Gastrocnemius medialis (tissue), 4 donors: ENCODE data around the gene PRODH. TPM values are rescaled to one million over a fixed set of nuclear protein-coding genes. Genes with fewer than 3 reads are reported as not detected.
"Not testable (repeated sequence)": the region's sequence is repeated elsewhere in the genome, so short reads cannot be mapped to it uniquely, and the experiment has no call there.

Experiments
- ATAC-seq, 2 donors: fragments of 150-250 bp; one replicate each; pipeline ENCODE4 v1.9.1; 2016
- DNase-seq, 2 donors: peaks; one replicate each; pipeline ENCODE4 v3.0.0-alpha.2; 2019
- H3K27ac ChIP-seq, 4 donors: fragments of 200-600 bp; sonication (generic); 1 replicate in 1 of 4; 2 replicates in 3 of 4; pipeline ENCODE4 v1.5.1; 2016 to 2018; ENCODE audit warnings: mild to moderate bottlenecking in 2 of 4, moderate library complexity in 1 of 4
- H3K27me3 ChIP-seq, 3 donors: fragments of 200-600 bp; sonication (generic) in 2 of 3; 1 replicate in 1 of 3; 2 replicates in 2 of 3; pipeline versions ENCODE4 v1.5.1 to v1.6.0; 2016 to 2019; ENCODE audit warnings: mild to moderate bottlenecking in 1 of 3, moderate library complexity in 1 of 3
- H3K36me3 ChIP-seq, 2 donors: fragments of 200-600 bp; sonication (generic) in 1 of 2; one replicate each; pipeline ENCODE4 v1.5.1; 2017 to 2018
- H3K4me1 ChIP-seq, 2 donors: fragments of 200-600 bp; sonication (generic) in 1 of 2; one replicate each; pipeline ENCODE4 v1.5.1; 2016 to 2017; ENCODE audit warnings: mild to moderate bottlenecking in 2 of 2
- H3K4me3 ChIP-seq, 4 donors: fragments of 200-600 bp; sonication (generic) in 3 of 4; 1 replicate in 1 of 4; 2 replicates in 3 of 4; pipeline ENCODE4 v1.5.1; 2016 to 2019; ENCODE audit warnings: mild to moderate bottlenecking in 2 of 4
- H3K9me3 ChIP-seq, 3 donors: fragments of 200-600 bp; sonication (generic) in 2 of 3; 1 replicate in 1 of 3; 2 replicates in 2 of 3; pipeline ENCODE4 v1.5.1; 2016 to 2019
- POLR2A ChIP-seq, 2 donors: fragments of 450-650 bp; IDR thresholded peaks; one replicate each; pipeline ENCODE4 v1.6.1; 2017; ENCODE audit warnings: antibody characterized with exemption in 2 of 2, mild to moderate bottlenecking in 2 of 2, moderate library complexity in 2 of 2
- in situ Hi-C, 4 donors: fragments of 200-750 bp; cut with MboI; loops; one replicate each; pipeline versions ENCODE4 v1.15.0 to v1.8.0; 2017; ENCODE audit warnings: low sequenced_read_pairs in 4 of 4
- intact Hi-C: fragments of 100-400 bp; cut with DNase I; formaldehyde crosslinking; loops from one replicate; pipeline ENCODE4 v1.15.1; 2023; ENCODE audit warnings: low total_unique reads
- total RNA-seq, 4 donors: library from RNA; depleted of rRNA; stranded (reverse); fragments of >200 nt; gene quantifications; one replicate each; pipeline versions ENCODE4 v1.1.0 to v1.2.3, GENCODE V29; 2016
- TF ChIP-seq, protein P1 (sequence below), 5 experiments: fragments of 450-650 bp in 3 of 5; fragments of 200-600 bp in 2 of 5; sonication (generic) in 2 of 5; IDR thresholded peaks in 4 of 5; conservative IDR thresholded peaks in 1 of 5; 1 replicate in 4 of 5; 2 replicates in 1 of 5; pipeline ENCODE4 v1.5.1; 2016 to 2019; ENCODE audit warnings: antibody characterized with exemption in 5 of 5, mild to moderate bottlenecking in 3 of 5, moderate library complexity in 3 of 5

Gene PRODH
- total RNA-seq, 4 donors from 2014 or later, result 7.1 to 74.9 (median 14.4) TPM

DNA sequence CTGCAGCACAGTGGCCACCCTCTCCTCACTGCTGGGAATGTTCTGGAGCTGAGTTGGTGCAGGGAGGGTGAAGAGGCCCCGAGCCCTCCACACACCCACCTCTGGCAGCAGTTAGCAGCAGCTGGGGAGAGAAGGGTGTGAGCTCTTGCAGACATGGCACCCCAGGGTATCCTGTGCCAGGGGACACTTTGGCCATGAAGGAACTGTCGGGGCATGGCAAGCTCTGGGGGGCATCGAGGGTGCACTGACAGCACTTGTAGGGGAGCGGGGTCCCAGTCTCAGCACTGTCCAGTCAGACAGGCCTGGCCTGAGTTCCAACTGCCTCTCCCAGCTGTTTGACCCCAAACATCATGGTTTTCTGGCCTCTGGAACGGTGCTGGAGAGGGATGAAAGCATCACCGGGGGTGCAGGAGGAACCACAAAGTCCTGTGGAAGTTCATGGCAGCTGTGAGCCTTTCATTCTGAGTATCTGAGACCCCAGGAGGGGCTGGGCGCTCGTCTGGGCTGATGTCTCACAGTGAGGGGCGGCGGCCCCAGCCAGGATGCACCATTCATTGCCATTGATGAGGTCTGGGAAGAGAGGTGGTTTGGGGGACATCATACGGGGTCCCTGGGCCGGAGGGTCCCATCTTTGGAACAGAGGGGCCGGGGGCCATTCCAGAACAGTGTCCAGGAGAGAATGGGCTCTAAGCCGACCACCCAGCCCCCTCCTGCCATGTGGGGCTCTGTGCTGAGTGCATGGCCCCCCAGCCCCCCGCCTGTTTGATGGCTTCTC is 20.2 kb upstream of the PRODH start:
- H3K4me3 ChIP-seq, H3K27ac ChIP-seq, H3K9me3 ChIP-seq, H3K36me3 ChIP-seq, intact Hi-C loops, H3K4me1 ChIP-seq, H3K27me3 ChIP-seq, ATAC-seq: not testable (repeated sequence)
- in situ Hi-C loops, result loop anchor here in 2 of 4 donors (25.0 kb wide), 1 partner anchor 681 kb away; no protein-coding TSS in a partner anchor
- peak in 1 of 2 donors; percentile 5 for DNase-seq

DNA sequence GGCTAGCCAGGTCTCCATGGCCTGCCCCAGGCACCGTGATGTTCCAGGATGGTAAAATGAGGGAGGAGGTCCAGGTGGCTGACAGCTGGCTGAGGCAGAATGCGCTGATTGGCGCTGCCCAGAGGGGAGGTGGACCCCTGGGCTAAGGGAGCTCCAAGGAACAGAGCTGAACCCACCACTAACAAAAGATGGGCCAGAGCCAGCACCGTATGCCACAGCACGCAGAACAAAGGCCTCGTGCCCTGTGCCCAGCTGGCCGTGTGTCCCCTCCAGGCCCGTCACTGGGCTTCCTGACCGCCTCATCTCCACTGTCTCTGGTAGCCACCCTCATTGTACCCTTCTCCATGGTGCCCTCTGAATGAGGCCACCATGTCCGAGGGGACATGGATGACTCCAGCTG is 19.6 kb upstream of the PRODH start:
- no peak overlapping the region for H3K27ac ChIP-seq
- intact Hi-C loops (no loop called here), in situ Hi-C loops (loop anchor here in 2 of 4 donors (25.0 kb wide), 1 partner anchor 682 kb away; no protein-coding TSS in a partner anchor)
- no peak overlapping the region for H3K4me3 ChIP-seq
- no peak for ATAC-seq
- no peaks in the 10 kb centered on the region for H3K4me1 ChIP-seq
- no peaks in the 10 kb centered on the region for H3K9me3 ChIP-seq
- no peak for DNase-seq
- TF ChIP-seq, protein P1, sequence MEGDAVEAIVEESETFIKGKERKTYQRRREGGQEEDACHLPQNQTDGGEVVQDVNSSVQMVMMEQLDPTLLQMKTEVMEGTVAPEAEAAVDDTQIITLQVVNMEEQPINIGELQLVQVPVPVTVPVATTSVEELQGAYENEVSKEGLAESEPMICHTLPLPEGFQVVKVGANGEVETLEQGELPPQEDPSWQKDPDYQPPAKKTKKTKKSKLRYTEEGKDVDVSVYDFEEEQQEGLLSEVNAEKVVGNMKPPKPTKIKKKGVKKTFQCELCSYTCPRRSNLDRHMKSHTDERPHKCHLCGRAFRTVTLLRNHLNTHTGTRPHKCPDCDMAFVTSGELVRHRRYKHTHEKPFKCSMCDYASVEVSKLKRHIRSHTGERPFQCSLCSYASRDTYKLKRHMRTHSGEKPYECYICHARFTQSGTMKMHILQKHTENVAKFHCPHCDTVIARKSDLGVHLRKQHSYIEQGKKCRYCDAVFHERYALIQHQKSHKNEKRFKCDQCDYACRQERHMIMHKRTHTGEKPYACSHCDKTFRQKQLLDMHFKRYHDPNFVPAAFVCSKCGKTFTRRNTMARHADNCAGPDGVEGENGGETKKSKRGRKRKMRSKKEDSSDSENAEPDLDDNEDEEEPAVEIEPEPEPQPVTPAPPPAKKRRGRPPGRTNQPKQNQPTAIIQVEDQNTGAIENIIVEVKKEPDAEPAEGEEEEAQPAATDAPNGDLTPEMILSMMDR (IDR thresholded peaks at IDR 0.05 in 4 of 5, conservative IDR thresholded peaks at IDR 0.05 in 1 of 5), result no peak
- no peak for TF ChIP-seq POLR2A (IDR thresholded peaks at IDR 0.05)
- H3K27me3 ChIP-seq, result no peaks in the 10 kb centered on the region
- no peaks in the 10 kb centered on the region for H3K36me3 ChIP-seq

DNA sequence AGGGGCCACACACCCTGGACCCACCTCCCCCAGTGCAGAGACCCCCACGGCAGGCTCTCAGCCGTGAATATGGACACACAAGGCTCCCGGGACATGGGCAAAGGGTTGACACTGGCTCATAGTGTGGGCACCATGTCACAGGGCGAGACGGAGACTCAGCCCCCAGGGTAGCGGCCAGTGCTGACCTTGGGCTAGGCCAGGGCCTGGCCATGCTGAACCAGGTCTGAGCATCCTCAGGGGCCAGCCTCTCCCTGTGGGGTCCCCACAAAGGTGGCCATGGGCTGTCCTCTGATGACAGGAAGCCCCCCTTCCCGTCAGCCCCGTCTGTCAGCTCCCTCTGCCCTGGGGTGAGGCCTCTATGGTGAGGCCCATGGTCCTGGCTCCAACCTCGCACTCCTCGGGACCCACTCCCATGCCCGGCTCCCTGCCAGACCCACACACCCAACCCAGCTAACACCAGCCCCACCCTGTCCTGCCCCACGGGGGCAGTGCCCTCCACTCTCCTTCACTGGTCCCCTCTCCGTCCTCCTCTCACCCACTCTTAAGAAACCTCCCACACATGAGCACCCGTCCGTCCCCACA is 19.0 kb upstream of the PRODH start:
- ATAC-seq, result peak in 1 of 2 donors; percentile 10

DNA sequence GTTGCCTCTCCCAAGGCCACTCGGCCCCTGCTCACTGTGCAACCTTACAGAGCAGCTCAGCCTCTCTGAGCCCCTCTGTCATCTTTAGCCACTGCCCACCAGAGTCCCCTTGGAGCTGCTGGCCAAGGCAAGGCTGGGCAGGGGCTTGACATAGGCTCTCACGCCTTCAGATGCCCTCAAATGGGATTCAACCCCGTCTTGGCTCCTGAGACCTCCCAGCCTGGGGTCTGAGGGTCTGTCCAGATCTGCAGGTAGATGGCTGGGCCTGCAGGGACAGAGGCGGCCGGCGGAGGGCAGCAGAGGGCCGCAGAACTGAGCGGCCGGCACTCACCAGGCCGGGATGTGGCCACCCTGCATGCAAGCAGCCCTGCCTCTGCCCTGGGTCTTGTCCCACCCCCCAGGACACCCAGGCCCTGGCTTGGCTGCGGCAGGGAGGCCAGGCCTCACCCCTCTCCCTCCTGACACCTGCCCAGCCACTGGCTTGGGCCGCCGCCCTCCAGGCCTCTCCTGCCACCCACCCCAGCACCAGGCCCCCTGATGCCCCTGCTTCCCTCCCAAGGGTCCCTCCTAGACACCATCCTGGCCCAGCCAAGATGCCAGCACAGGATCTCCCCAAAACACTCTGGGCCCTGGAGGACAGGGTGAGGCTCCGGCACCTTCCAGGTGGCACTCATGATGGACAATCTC is 18.4 kb upstream of the PRODH start:
- DNase-seq (peak; percentile 17 to 64), ATAC-seq (peak; percentile 77 to 81)
- TF ChIP-seq, protein P1 (IDR thresholded peaks at IDR 0.05 in 4 of 5, conservative IDR thresholded peaks at IDR 0.05 in 1 of 5), result peak; percentile 64 to 91 (median 87)
- not testable (repeated sequence) for H3K36me3 ChIP-seq, H3K27ac ChIP-seq, H3K4me3 ChIP-seq, H3K27me3 ChIP-seq, H3K4me1 ChIP-seq, H3K9me3 ChIP-seq
- intact Hi-C loops, result loop anchor here (1.0 kb wide), 1 partner anchor 676 kb away; no protein-coding TSS in a partner anchor
- in situ Hi-C loops, result loop anchor here in 2 of 4 donors (25.0 kb wide), 1 partner anchor 683 kb away; no protein-coding TSS in a partner anchor

More for the DNA sequence above, 19.0 kb upstream of the PRODH start:
- no peak for TF ChIP-seq POLR2A (IDR thresholded peaks at IDR 0.05)
- TF ChIP-seq, protein P1 (IDR thresholded peaks at IDR 0.05 in 4 of 5, conservative IDR thresholded peaks at IDR 0.05 in 1 of 5), result no peak
- Histone ChIP-seq H3K9me3 (no peaks in the 10 kb centered on the region), H3K27ac (no peak overlapping the region), H3K36me3 (no peaks in the 10 kb centered on the region), H3K27me3 (no peaks in the 10 kb centered on the region), H3K4me1 (no peaks in the 10 kb centered on the region), H3K4me3 (no peak overlapping the region)
- intact Hi-C loops, result loop anchor here (1.0 kb wide), 1 partner anchor 675 kb away; no protein-coding TSS in a partner anchor
- in situ Hi-C loops, result loop anchor here in 2 of 4 donors (25.0 kb wide), 1 partner anchor 682 kb away; no protein-coding TSS in a partner anchor
- DNase-seq, result no peak

DNA sequence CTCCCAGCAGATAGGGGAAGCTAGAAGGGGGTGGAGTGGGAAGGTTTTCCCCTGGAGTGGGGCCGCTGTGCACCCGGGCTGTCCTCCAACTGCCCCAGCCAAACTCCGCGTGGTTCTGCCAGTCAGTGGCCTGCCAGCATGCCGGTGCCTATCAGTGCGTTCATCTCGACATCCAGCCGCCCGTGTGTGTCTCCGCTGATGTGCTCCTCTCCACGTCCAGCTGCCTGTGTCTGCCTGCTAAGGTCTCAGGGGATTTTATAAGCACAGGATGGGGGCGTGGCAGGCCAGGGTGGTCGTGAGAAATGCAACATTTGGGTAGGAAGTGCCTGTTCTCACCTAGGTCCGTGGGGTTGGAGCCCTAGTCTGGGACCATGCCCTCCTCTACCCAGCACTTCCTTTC is 17.0 kb upstream of the PRODH start:
- H3K4me3 ChIP-seq, H3K27me3 ChIP-seq, H3K36me3 ChIP-seq, H3K4me1 ChIP-seq, ATAC-seq, intact Hi-C loops, H3K27ac ChIP-seq, DNase-seq, H3K9me3 ChIP-seq: not testable (repeated sequence)
- in situ Hi-C loops, result loop anchor here in 2 of 4 donors (25.0 kb wide), 1 partner anchor 684 kb away; no protein-coding TSS in a partner anchor
